GM12892 (cell line): ENCODE results near the gene F2RL3.

ENCODE experiments used
- DNase-seq: peaks from one replicate; pipeline ENCODE4 v3.0.0; 2011; ENCODE audit not compliant: insufficient read length
- FAIRE-seq: peaks from 2 replicates; lab custom pipeline; 2011; peaks lifted over from hg19 to GRCh38; lab: Jason Lieb, UNC
- POLR2A ChIP-seq: IDR thresholded peaks from 2 replicates; pipeline ENCODE4 v1.6.1; 2011; ENCODE audit warnings: low read depth, low read length, control low read depth
- POLR2AphosphoS5 ChIP-seq: IDR thresholded peaks from 2 replicates; pipeline ENCODE4 v1.6.1; 2011; ENCODE audit warnings: low read depth, low read length, control low read depth
- TAF1 ChIP-seq: IDR thresholded peaks from 2 replicates; pipeline ENCODE4 v1.6.1; 2011; ENCODE audit warnings: low read depth, mild to moderate bottlenecking, control low read depth, low read length, borderline replicate concordance

F2RL3 gene

GRCh38 chr19:16899566-16900075 is 10.8 kb downstream of the F2RL3 start:
- FAIRE-seq (no peak), DNase-seq (peak; percentile 73)
- TF ChIP-seq TAF1 (no peak), POLR2AphosphoS5 (no peak)

- TF ChIP-seq POLR2A (no peak), TAF1 (no peak), POLR2AphosphoS5 (no peak)
- DNase-seq (no peak), FAIRE-seq (no peak)
Measured at GRCh38 chr19:16901491-16902175, 12.8 kb downstream of the F2RL3 start.

GRCh38 chr19:16902545-16902944 is 13.7 kb downstream of the F2RL3 start:
- FAIRE-seq, result no peak

GRCh38 chr19:16903347-16903746 is 14.5 kb downstream of the F2RL3 start:
- TF ChIP-seq POLR2AphosphoS5, result no peak
- TF ChIP-seq TAF1, result no peak
- TF ChIP-seq POLR2A, result no peak
- FAIRE-seq (no peak), DNase-seq (no peak)

More at GRCh38 chr19:16902545-16902944, 13.7 kb downstream of the F2RL3 start:
- TF ChIP-seq TAF1 (no peak), POLR2AphosphoS5 (no peak), POLR2A (no peak)
- no peak for DNase-seq

- DNase-seq (no peak), FAIRE-seq (no peak)
Measured at GRCh38 chr19:16904599-16904998, 15.8 kb downstream of the F2RL3 start.

GRCh38 chr19:16908759-16909158 is 20.0 kb downstream of the F2RL3 start:
- FAIRE-seq (no peak), DNase-seq (no peak)
- TF ChIP-seq TAF1 (no peak), POLR2A (no peak), POLR2AphosphoS5 (no peak)

More at GRCh38 chr19:16904599-16904998, 15.8 kb downstream of the F2RL3 start:
- TF ChIP-seq POLR2A, result no peak
- no peak for TF ChIP-seq POLR2AphosphoS5
- TF ChIP-seq TAF1, result no peak

- TF ChIP-seq POLR2A (no peak), POLR2AphosphoS5 (no peak), TAF1 (no peak)
- no peak for FAIRE-seq
- no peak for DNase-seq
Measured at GRCh38 chr19:16911046-16911445, 22.2 kb downstream of the F2RL3 start.

- no peak for DNase-seq
- TF ChIP-seq POLR2A (no peak), POLR2AphosphoS5 (no peak)
- no peak for FAIRE-seq
Measured at GRCh38 chr19:16912780-16913179, 24.0 kb downstream of the F2RL3 start.

- TF ChIP-seq POLR2AphosphoS5 (no peak), POLR2A (no peak), TAF1 (no peak)
- no peak for FAIRE-seq
- DNase-seq, result no peak
Measured at GRCh38 chr19:16914421-16914820, 25.6 kb downstream of the F2RL3 start.

- TF ChIP-seq POLR2A (no peak), POLR2AphosphoS5 (no peak), TAF1 (no peak)
- FAIRE-seq, result no peak
Measured at GRCh38 chr19:16915135-16915534, 26.3 kb downstream of the F2RL3 start.

GRCh38 chr19:16915734-16916133 is 26.9 kb downstream of the F2RL3 start:
- FAIRE-seq (no peak), DNase-seq (no peak)
- TF ChIP-seq POLR2AphosphoS5 (no peak), TAF1 (no peak), POLR2A (no peak)

More at GRCh38 chr19:16915135-16915534, 26.3 kb downstream of the F2RL3 start:
- DNase-seq, result no peak

GRCh38 chr19:16917401-16917800 is 28.6 kb downstream of the F2RL3 start:
- TF ChIP-seq TAF1 (no peak), POLR2AphosphoS5 (no peak), POLR2A (no peak)
- FAIRE-seq (no peak), DNase-seq (no peak)
